HFFc6 (cell line): ENCODE data around the gene CDK7. TPM values are rescaled to one million over a fixed set of nuclear protein-coding genes. Genes with fewer than 3 reads are reported as not detected.

Source experiments
- DNase-seq: peaks from one replicate; pipeline ENCODE4 v3.0.0-alpha.2; 2018
- H3K27ac Mint-ChIP-seq: 2 replicates; pipeline ENCODE4 v1.8.0; 2020; ENCODE audit warnings: mild to moderate bottlenecking, mixed read lengths
- H3K27me3 Mint-ChIP-seq: 2 replicates; pipeline ENCODE4 v1.8.0; 2021; ENCODE audit warnings: mild to moderate bottlenecking, moderate library complexity, mixed read lengths; ENCODE audit not compliant: insufficient read depth
- H3K36me3 Mint-ChIP-seq: 2 replicates; pipeline ENCODE4 v1.8.0; 2021; ENCODE audit warnings: low read depth, mixed read lengths
- H3K4me1 Mint-ChIP-seq: 2 replicates; pipeline ENCODE4 v1.8.0; 2020; ENCODE audit warnings: low read depth, mixed read lengths
- H3K4me3 Mint-ChIP-seq: 2 replicates; pipeline ENCODE4 v1.8.0; 2020; ENCODE audit warnings: mild to moderate bottlenecking, moderate library complexity, mixed read lengths
- H3K9me3 Mint-ChIP-seq: 2 replicates; pipeline ENCODE4 v1.8.0; 2020; ENCODE audit warnings: mild to moderate bottlenecking, mixed read lengths
- CTCF ChIP-seq: fragments of 200-600 bp; sonication (generic); IDR thresholded peaks from 2 replicates; pipeline ENCODE4 v1.5.0; 2021; ENCODE audit warnings: antibody characterized with exemption, mild to moderate bottlenecking
- total RNA-seq, 6 experiments: library from RNA; stranded (reverse); fragmentation: NEBNext Ultra II Directional; extraction: Animal tissue kit (Norgen Biotek cat#: 25700); gene quantifications; 2 replicates in 1 of 6; 3 replicates in 5 of 6; pipeline ENCODE4 v1.2.3, GENCODE V29; 2021

Gene CDK7
- total RNA-seq, 6 experiments from 2014 or later, result 46.9 to 61.0 (median 54.1) TPM

- no peak for TF ChIP-seq CTCF
- H3K4me1 Mint-ChIP-seq, result no peaks in the 10 kb centered on the region
- DNase-seq, result no peak
- H3K27ac Mint-ChIP-seq, result no peak overlapping the region
- no peaks in the 10 kb centered on the region for H3K27me3 Mint-ChIP-seq
- no peaks in the 10 kb centered on the region for H3K9me3 Mint-ChIP-seq
- H3K4me3 Mint-ChIP-seq, result no peak overlapping the region
- H3K36me3 Mint-ChIP-seq, result peaks cover 20% of the 10 kb centered on the region
These were observed 70.8 kb downstream of the CDK7 start for GRCh38 chr5:69305512-69305911.

GRCh38 chr5:69308046-69308553, 73.4 kb downstream of the CDK7 start:
- no peak for DNase-seq

GRCh38 chr5:69309380-69309779, 74.7 kb downstream of the CDK7 start:
- H3K36me3 Mint-ChIP-seq, result peaks cover 20% of the 10 kb centered on the region
- no peak for DNase-seq
- no peak overlapping the region for H3K27ac Mint-ChIP-seq
- H3K27me3 Mint-ChIP-seq, result peaks cover 6% of the 10 kb centered on the region
- TF ChIP-seq CTCF, result no peak
- no peak overlapping the region for H3K4me3 Mint-ChIP-seq
- H3K9me3 Mint-ChIP-seq, result no peaks in the 10 kb centered on the region
- no peaks in the 10 kb centered on the region for H3K4me1 Mint-ChIP-seq

More at GRCh38 chr5:69308046-69308553, 73.4 kb downstream of the CDK7 start:
- H3K4me3 Mint-ChIP-seq, result no peak overlapping the region
- peaks cover 20% of the 10 kb centered on the region for H3K36me3 Mint-ChIP-seq
- H3K27ac Mint-ChIP-seq, result no peak overlapping the region
- H3K4me1 Mint-ChIP-seq, result no peaks in the 10 kb centered on the region
- no peak for TF ChIP-seq CTCF
- peaks cover 6% of the 10 kb centered on the region for H3K27me3 Mint-ChIP-seq
- no peaks in the 10 kb centered on the region for H3K9me3 Mint-ChIP-seq

- no peak for DNase-seq
- Mint-ChIP-seq H3K36me3 (peaks cover 20% of the 10 kb centered on the region), H3K4me3 (no peak overlapping the region), H3K27ac (no peak overlapping the region), H3K4me1 (no peaks in the 10 kb centered on the region), H3K27me3 (peaks cover 9% of the 10 kb centered on the region), H3K9me3 (no peaks in the 10 kb centered on the region)
- TF ChIP-seq CTCF, result no peak
These were observed 77.9 kb downstream of the CDK7 start for GRCh38 chr5:69312459-69313160.

- Mint-ChIP-seq H3K4me3 (no peak overlapping the region), H3K4me1 (no peaks in the 10 kb centered on the region), H3K9me3 (no peaks in the 10 kb centered on the region), H3K27ac (no peak overlapping the region), H3K36me3 (peaks cover 14% of the 10 kb centered on the region), H3K27me3 (peaks cover 9% of the 10 kb centered on the region)
- TF ChIP-seq CTCF, result no peak
- no peak for DNase-seq
These were observed 78.7 kb downstream of the CDK7 start for GRCh38 chr5:69313428-69313827.
